WERI-Rb-1 (cell line): Measurements from ENCODE around the gene PLA2R1.

ENCODE experiments used
- DNase-seq: peaks from one replicate; pipeline ENCODE4 v3.0.0-alpha.2; 2020
- H3K27ac ChIP-seq: fragments of 250-450 bp; sonication (Bioruptor Pico); 2 replicates; pipeline ENCODE4 v1.5.1; 2020; ENCODE audit warnings: mild to moderate bottlenecking, moderate library complexity
- H3K27me3 ChIP-seq: fragments of 250-450 bp; sonication (Bioruptor Pico); 2 replicates; pipeline ENCODE4 v1.5.1; 2021; ENCODE audit warnings: mild to moderate bottlenecking, low read depth, moderate library complexity; ENCODE audit not compliant: insufficient read depth, severe bottlenecking
- H3K36me3 ChIP-seq: fragments of 250-450 bp; sonication (Bioruptor Pico); 2 replicates; pipeline ENCODE4 v1.5.1; 2020; ENCODE audit warnings: mild to moderate bottlenecking, moderate library complexity
- H3K4me3 ChIP-seq: 2 replicates; pipeline ENCODE4 v1.5.1; 2011; ENCODE audit warnings: low read depth, mild to moderate bottlenecking, control low read depth, low read length
- H3K9me3 ChIP-seq: fragments of 250-450 bp; sonication (Bioruptor Pico); 2 replicates; pipeline ENCODE4 v1.5.1; 2021; ENCODE audit warnings: mild to moderate bottlenecking, moderate library complexity; ENCODE audit not compliant: severe bottlenecking
- CTCF ChIP-seq: IDR thresholded peaks from 2 replicates; pipeline ENCODE4 v1.5.1; 2011; ENCODE audit warnings: low read depth, mild to moderate bottlenecking, control low read depth, inconsistent platforms, low read length

Gene PLA2R1

GRCh38 chr2:160022162-160022561 lies 40.3 kb downstream of the PLA2R1 start:
- Histone ChIP-seq H3K9me3 (peaks cover 6% of the 10 kb centered on the region), H3K27ac (no peak overlapping the region), H3K4me3 (no peak overlapping the region), H3K27me3 (no peaks in the 10 kb centered on the region), H3K36me3 (no peaks in the 10 kb centered on the region)
- TF ChIP-seq CTCF, result no peak
- no peak for DNase-seq

GRCh38 chr2:160019374-160020090 lies 42.9 kb downstream of the PLA2R1 start:
- no peak for DNase-seq
- Histone ChIP-seq H3K27ac (no peak overlapping the region), H3K9me3 (peaks cover 6% of the 10 kb centered on the region), H3K36me3 (no peaks in the 10 kb centered on the region), H3K27me3 (no peaks in the 10 kb centered on the region), H3K4me3 (no peak overlapping the region)
- TF ChIP-seq CTCF, result no peak

- TF ChIP-seq CTCF, result no peak
- no peaks in the 10 kb centered on the region for H3K36me3 ChIP-seq
- H3K27ac ChIP-seq, result no peak overlapping the region
- H3K4me3 ChIP-seq, result no peak overlapping the region
- no peaks in the 10 kb centered on the region for H3K27me3 ChIP-seq
- no peaks in the 10 kb centered on the region for H3K9me3 ChIP-seq
- no peak for DNase-seq
Measured at GRCh38 chr2:160015746-160016145, 46.7 kb downstream of the PLA2R1 start.

GRCh38 chr2:160014227-160014626 lies 48.2 kb downstream of the PLA2R1 start:
- Histone ChIP-seq H3K36me3 (no peaks in the 10 kb centered on the region), H3K9me3 (no peaks in the 10 kb centered on the region), H3K4me3 (no peak overlapping the region), H3K27me3 (no peaks in the 10 kb centered on the region), H3K27ac (no peak overlapping the region)
- no peak for DNase-seq
- no peak for TF ChIP-seq CTCF

- H3K4me3 ChIP-seq, result no peak overlapping the region
- H3K27ac ChIP-seq, result no peak overlapping the region
- no peaks in the 10 kb centered on the region for H3K9me3 ChIP-seq
- no peak for DNase-seq
- no peaks in the 10 kb centered on the region for H3K36me3 ChIP-seq
- TF ChIP-seq CTCF, result no peak
- no peaks in the 10 kb centered on the region for H3K27me3 ChIP-seq
Measured at GRCh38 chr2:160010361-160011145, 51.9 kb downstream of the PLA2R1 start.
